K562 (cell line): ENCODE measurements around the gene SMAD3. TPM values are rescaled to one million over a fixed set of nuclear protein-coding genes. Genes with fewer than 3 reads are reported as not detected.

Experiments used
- ARID3B ChIP-seq: fragments of 250-450 bp; sonication (Bioruptor Pico); IDR thresholded peaks from 2 replicates; pipeline ENCODE4 v1.4.0; 2020; ENCODE audit warnings: borderline replicate concordance
- ATF1 ChIP-seq, 2 experiments: fragments of 450-650 bp in 1 of 2; IDR thresholded peaks; 2 replicates each; pipeline ENCODE4 v1.6.1; 2016; ENCODE audit warnings: missing compliant biosample characterization in 1 of 2, missing genetic modification characterization in 1 of 2
- BACH1 ChIP-seq: fragments of 200-800 bp; sonication (Bioruptor generic); IDR thresholded peaks from 2 replicates; pipeline ENCODE4 v1.6.1; 2016; ENCODE audit warnings: missing genetic modification characterization, missing compliant biosample characterization
- DIDO1 ChIP-seq: fragments of 450-650 bp; IDR thresholded peaks from 2 replicates; pipeline ENCODE4 v1.6.1; 2016; ENCODE audit warnings: low read depth, missing biosample characterization, missing genetic modification characterization
- DPF2 ChIP-seq: fragments of 450-650 bp; IDR thresholded peaks from 2 replicates; pipeline ENCODE4 v1.6.1; 2016
- IRF9 ChIP-seq: fragments of 450-650 bp; IDR thresholded peaks from 2 replicates; pipeline ENCODE4 v1.6.1; 2016; ENCODE audit warnings: missing biosample characterization, missing genetic modification characterization
- KDM2B ChIP-seq: fragments of 250-450 bp; sonication (Bioruptor Pico); IDR thresholded peaks from 2 replicates; pipeline ENCODE4 v1.8.0; 2021; ENCODE audit warnings: mild to moderate bottlenecking, moderate library complexity
- MAFK ChIP-seq: IDR thresholded peaks from 2 replicates; pipeline ENCODE4 v1.6.1; 2011; ENCODE audit warnings: low read length, improper control_type of control experiment
- MECOM ChIP-seq: fragments of 250-450 bp; sonication (Bioruptor Pico); IDR thresholded peaks from 2 replicates; pipeline ENCODE4 v1.8.0; 2022; ENCODE audit warnings: inconsistent platforms
- MEIS2 ChIP-seq: fragments of 450-650 bp; IDR thresholded peaks from 2 replicates; pipeline ENCODE4 v1.6.1; 2014; ENCODE audit warnings: mild to moderate bottlenecking; ENCODE audit not compliant: partially characterized antibody
- NFATC3 ChIP-seq: fragments of 450-650 bp; IDR thresholded peaks from 2 replicates; pipeline ENCODE4 v1.6.1; 2017; ENCODE audit warnings: mild to moderate bottlenecking
- SIN3A ChIP-seq, 2 experiments: fragments of 150-350 bp in 1 of 2; IDR thresholded peaks; 2 replicates each; pipeline ENCODE4 v1.6.1; 2011 to 2016; ENCODE audit warnings: borderline replicate concordance in 2 of 2, low read depth in 2 of 2, low read length in 2 of 2, mild to moderate bottlenecking in 2 of 2, moderate library complexity in 2 of 2; ENCODE audit not compliant: control insufficient read depth in 1 of 2
- SMARCA5 ChIP-seq: fragments of 450-650 bp; IDR thresholded peaks from 2 replicates; pipeline ENCODE4 v1.6.1; 2016
- UBTF ChIP-seq, 2 experiments: IDR thresholded peaks; 2 replicates each; pipeline ENCODE4 v1.6.1; 2012; ENCODE audit warnings: improper control_type of control experiment in 2 of 2, low read depth in 2 of 2, low read length in 2 of 2, borderline replicate concordance in 1 of 2
- ZBTB2 ChIP-seq: fragments of 450-650 bp; IDR thresholded peaks from 2 replicates; pipeline ENCODE4 v1.6.1; 2016; ENCODE audit warnings: antibody characterized with exemption
- ZNF41 ChIP-seq: fragments of 250-450 bp; sonication (Bioruptor Pico); conservative IDR thresholded peaks from 2 replicates; pipeline ENCODE4 v1.4.0; 2020; ENCODE audit warnings: mild to moderate bottlenecking
- polyA plus RNA-seq, 8 experiments: library from polyadenylated mRNA; depleted of rRNA in 4 of 8; stranded (reverse) in 5 of 8; unstranded in 3 of 8; fragments of >200 nt; fragmentation: Nextera tagmentation in 2 of 8; fragmentation: Illumina TruSeq in 1 of 8; extraction: Ambion mirVana in 2 of 8; extraction: Trizol in 1 of 8; gene quantifications; 2 replicates each; pipeline versions ENCODE4 v1.2.1 to v1.2.3, GENCODE V29; 2011 to 2014; ENCODE audit warnings: inconsistent platforms in 1 of 8, missing spikeins in 1 of 8
- total RNA-seq, 7 experiments: library from RNA; depleted of rRNA in 6 of 7; stranded (reverse); fragments of >200 nt in 6 of 7; fragmentation: Illumina TruSeq in 2 of 7; extraction: Trizol in 2 of 7; gene quantifications; 2 replicates each; pipeline versions ENCODE4 v1.2.1 to v1.2.3, GENCODE V29; 2011 to 2021; ENCODE audit warnings: low replicate concordance in 1 of 7
- TF ChIP-seq, protein P1 (sequence below): sonication (generic); formaldehyde crosslinking; IDR thresholded peaks from 2 replicates; pipeline ENCODE4 v1.8.0; 2023; ENCODE audit warnings: mild to moderate bottlenecking, missing genetic modification reagents

Gene SMAD3
- total and polyA plus RNA-seq, 9 of the 15 experiments (the other 6 are each of a cell fraction or from before 2014, with no cell fraction given): 4.3 to 39.2 (median 11.1) TPM

GRCh38 chr15:67107014-67107812 lies 41.8 kb downstream of the SMAD3 start (continued):
- peak; percentile 44; the same call in 1 of the 2 replicates for TF ChIP-seq BACH1 (tag)
- TF ChIP-seq MECOM: no peak
- TF ChIP-seq KDM2B (CRISPR knock-in tag): no peak
- TF ChIP-seq SMARCA5: 0 out of 2 replicates have a peak, but pooled peaks have one; percentile 16
- TF ChIP-seq, protein P1, sequence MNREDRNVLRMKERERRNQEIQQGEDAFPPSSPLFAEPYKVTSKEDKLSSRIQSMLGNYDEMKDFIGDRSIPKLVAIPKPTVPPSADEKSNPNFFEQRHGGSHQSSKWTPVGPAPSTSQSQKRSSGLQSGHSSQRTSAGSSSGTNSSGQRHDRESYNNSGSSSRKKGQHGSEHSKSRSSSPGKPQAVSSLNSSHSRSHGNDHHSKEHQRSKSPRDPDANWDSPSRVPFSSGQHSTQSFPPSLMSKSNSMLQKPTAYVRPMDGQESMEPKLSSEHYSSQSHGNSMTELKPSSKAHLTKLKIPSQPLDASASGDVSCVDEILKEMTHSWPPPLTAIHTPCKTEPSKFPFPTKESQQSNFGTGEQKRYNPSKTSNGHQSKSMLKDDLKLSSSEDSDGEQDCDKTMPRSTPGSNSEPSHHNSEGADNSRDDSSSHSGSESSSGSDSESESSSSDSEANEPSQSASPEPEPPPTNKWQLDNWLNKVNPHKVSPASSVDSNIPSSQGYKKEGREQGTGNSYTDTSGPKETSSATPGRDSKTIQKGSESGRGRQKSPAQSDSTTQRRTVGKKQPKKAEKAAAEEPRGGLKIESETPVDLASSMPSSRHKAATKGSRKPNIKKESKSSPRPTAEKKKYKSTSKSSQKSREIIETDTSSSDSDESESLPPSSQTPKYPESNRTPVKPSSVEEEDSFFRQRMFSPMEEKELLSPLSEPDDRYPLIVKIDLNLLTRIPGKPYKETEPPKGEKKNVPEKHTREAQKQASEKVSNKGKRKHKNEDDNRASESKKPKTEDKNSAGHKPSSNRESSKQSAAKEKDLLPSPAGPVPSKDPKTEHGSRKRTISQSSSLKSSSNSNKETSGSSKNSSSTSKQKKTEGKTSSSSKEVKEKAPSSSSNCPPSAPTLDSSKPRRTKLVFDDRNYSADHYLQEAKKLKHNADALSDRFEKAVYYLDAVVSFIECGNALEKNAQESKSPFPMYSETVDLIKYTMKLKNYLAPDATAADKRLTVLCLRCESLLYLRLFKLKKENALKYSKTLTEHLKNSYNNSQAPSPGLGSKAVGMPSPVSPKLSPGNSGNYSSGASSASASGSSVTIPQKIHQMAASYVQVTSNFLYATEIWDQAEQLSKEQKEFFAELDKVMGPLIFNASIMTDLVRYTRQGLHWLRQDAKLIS (CRISPR knock-in tag): no peak
- TF ChIP-seq MAFK: peak; percentile 38; the same call in 1 of the 2 replicates
- no peak for TF ChIP-seq ZBTB2
- no peak for TF ChIP-seq ATF1 (CRISPR knock-in tag; IDR thresholded peaks at IDR 0.05)
- no peak for TF ChIP-seq ATF1 (tag; IDR thresholded peaks at IDR 0.05)
- no peak for TF ChIP-seq SIN3A (IDR thresholded peaks at IDR 0.05; ENCODE audit: borderline replicate concordance in 2 of 2, control insufficient read depth in 1 of 2, low read depth in 2 of 2, low read length in 2 of 2)
- peak; percentile 79 for TF ChIP-seq MEIS2
- TF ChIP-seq ARID3B (CRISPR knock-in tag): no peak
- TF ChIP-seq DIDO1 (tag): no peak
- no peak for TF ChIP-seq IRF9
- peak; percentile 38; the same call in 1 of the 2 replicates for TF ChIP-seq DPF2
- no peak for TF ChIP-seq ZNF41 (CRISPR knock-in tag)
- 0 out of 4 replicates have a peak, but pooled peaks of 1 of the 2 experiments have one; percentile 35 for TF ChIP-seq UBTF (IDR thresholded peaks at IDR 0.05; ENCODE audit: borderline replicate concordance in 1 of 2, low read depth in 2 of 2, low read length in 2 of 2)
- TF ChIP-seq NFATC3: no peak
